Activated naive CD4-positive, alpha-beta T cell treated with anti-CD3 and anti-CD28 coated beads, Interleukin-2, amount 50 U/mL, for 16 hours (primary cell): ENCODE data around the gene OXCT2.

Experiments
- DNase-seq: peaks from one replicate; pipeline ENCODE4 v3.0.0-alpha.2; 2020

Gene OXCT2

GRCh38 chr1:39729030-39729429 is 42.1 kb downstream of the OXCT2 start:
- DNase-seq: no peak

GRCh38 chr1:39727932-39728317 is 43.2 kb downstream of the OXCT2 start:
- DNase-seq: no peak

- DNase-seq: no peak
Observed at GRCh38 chr1:39727221-39727931, 43.8 kb downstream of the OXCT2 start.

- DNase-seq: no peak
Observed at GRCh38 chr1:39726600-39726999, 44.5 kb downstream of the OXCT2 start.

GRCh38 chr1:39722495-39722894 is 48.7 kb downstream of the OXCT2 start:
- DNase-seq: no peak

- DNase-seq: no peak
Observed at GRCh38 chr1:39721664-39722063, 49.5 kb downstream of the OXCT2 start.

GRCh38 chr1:39720094-39720999 is 50.8 kb downstream of the OXCT2 start:
- no peak for DNase-seq
